ENCODE results near the gene DYNLRB1.

DYNLRB1 gene

DNA sequence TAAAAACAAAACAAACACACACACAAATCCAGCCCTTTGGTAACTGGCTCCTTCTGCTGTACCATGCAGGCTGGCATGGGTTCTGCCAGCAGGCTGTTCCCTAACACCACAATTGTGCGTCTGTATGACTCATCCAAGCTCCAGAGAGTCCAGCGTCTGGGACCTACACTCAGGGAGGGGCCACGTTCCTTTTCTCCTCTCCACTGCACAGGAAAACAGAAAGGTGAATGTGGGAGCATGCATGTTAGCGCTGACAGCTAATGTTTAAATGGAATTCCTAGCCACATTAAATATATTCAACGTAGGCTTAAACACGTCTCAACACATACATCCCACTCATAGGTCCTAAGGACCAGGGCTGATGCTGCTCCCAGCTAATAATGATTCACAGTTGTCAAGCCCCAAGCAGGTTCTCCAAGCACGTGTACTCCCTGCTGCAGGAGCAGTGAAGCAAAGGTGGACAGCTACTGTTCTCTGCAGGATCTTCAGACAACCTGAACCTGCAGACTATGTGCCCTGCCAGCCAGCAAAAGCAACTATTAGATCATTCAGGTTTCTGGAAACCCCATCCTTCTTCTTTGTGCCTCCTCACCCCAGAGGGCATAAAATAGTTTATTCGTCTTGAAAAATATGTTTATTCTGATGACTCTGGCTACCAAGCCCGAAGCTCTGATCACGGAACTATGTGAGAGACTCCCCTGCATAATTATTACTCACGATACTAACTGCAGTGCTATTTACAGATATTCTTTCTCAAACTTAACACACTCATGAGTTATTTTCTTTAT is 63.2 kb downstream of the DYNLRB1 start:
- DNase-seq (ENCODE audit: low read depth): no peak

DNA sequence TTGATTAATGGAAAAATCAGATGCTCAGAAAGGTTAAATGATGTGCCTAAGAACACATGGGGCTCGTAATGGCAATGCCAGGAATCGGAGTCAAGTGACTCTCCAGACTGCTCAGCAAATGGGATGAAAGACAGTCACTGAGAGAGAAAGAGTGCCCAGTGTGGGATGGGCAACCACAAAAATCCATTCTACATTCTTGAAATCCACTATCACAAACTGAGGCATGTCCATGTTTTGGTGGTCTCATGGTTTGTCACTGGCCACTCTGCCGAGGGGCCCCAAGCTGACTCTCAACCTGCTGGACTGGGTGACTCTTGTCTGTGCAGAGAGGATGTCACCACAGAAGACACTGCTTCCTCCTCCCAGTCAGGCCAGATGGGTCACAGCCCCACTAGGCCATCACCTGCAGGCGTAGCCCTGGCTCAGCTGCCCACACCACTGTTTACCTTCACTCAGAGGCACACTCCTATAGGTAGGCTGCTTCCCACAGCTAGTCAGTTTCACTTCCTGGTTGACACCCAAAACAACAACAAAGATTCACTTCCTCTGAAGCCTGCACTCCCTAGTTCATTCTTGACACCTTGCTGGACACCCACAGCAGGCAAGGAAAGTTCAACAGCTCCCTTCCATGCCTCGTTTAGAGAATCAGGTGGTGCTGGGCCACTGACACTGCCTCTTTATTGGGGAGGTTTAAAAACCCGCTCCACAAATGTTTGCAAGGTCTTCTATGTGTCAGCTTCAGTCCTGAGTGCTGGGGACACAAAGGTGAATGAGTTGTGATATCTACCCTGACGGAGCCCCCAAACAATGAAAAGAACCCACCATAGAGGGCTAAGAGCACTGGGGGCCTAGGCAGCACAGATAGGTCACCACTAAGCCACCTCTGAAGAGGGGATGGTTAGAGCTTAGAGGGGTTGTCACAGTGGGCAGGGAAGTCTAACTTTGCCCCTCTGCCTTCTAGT is 64.0 kb downstream of the DYNLRB1 start:
- DNase-seq (ENCODE audit: low read depth): no peak

GRCh38 chr20:34581341-34582184 is 65.3 kb downstream of the DYNLRB1 start:
- DNase-seq (ENCODE audit: low read depth): no peak

- DNase-seq (ENCODE audit: low read depth): no peak
Measured at GRCh38 chr20:34582221-34582620, 66.0 kb downstream of the DYNLRB1 start.

GRCh38 chr20:34582911-34583310 is 66.7 kb downstream of the DYNLRB1 start:
- DNase-seq (ENCODE audit: low read depth): no peak

DNA sequence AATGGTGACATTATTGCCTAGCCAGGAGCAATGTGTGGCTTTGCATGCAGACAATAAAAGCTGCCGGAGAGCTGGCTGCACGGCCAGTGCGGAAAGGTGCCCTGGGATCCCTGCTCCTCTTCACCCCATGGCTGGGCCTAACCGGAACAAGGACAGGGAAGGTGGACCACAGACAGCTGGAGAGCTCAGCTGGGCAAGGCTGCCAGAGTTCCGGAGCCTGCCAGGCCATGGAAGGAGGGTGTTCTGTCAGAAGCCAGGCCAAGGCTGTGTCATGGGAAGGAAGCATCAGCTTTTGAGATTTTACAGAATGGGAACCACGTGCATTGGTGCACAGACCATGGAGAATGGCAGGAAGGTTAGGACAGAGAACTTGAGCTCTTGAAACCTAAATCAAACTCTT is 67.3 kb downstream of the DYNLRB1 start:
- no peak for DNase-seq (ENCODE audit: low read depth)

DNA sequence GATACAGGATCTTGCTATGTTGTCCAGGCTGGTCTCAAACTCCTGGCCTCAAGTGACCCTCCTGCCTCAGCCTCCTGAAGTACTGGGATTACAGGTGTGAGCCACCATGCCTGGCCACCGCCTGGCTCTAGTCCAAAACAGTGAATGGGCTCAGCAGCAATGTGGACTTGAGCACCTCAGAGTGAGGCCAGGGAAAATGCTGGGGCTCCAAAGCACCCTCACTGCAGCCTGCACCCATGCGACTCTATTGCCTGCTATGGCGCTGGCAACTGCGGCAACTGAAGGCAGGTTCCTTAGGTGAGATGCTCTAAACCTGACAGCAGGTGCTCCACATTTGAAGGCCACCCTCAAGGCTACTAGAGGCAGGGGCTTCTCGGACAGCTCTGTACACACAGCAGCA is 68.8 kb downstream of the DYNLRB1 start:
- DNase-seq (ENCODE audit: low read depth): no peak

DNA sequence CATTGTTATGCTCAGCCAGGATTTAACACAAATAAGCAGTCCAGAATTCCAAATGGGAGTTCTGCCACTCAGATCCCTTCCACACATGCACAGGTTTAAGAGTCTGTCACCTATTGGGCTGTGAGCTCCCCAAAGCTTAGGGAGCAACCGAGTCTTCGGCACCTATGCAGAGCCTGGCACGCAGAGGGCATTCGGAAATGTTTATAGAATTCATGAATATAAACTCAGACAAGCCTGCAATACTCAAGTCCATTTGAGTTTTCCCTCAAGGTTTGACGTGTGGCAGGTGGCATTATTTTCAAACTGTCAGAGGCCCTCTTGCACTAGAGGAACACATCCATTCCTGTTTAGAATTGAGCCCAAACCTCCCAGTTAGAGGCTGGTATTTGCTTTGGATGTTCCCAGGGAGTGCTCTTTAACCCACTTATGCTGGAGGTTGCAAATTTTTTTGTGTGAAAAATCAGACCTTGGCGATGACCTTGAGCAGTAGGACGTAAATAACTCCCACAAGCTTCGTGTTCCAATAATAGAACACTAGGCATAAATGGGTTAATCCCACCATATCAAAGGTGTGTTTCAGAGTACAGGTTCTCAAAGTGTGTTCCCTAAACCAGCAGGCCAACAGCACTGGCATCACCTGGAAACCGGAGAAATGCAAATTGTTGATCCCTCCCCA is 70.4 kb downstream of the DYNLRB1 start:
- no peak for DNase-seq (ENCODE audit: low read depth)

Data from T follicular helper cell (primary cell).